Measurements from ENCODE around the gene CAMK4.

The CAMK4 gene

GRCh38 chr5:111507276-111507675 lies 283.1 kb downstream of the CAMK4 start:
- Histone ChIP-seq H3K4me3 (ENCODE audit: low read length in 2 of 2) (no peak overlapping the region), H3K9me3 (ENCODE audit: control insufficient read depth in 2 of 2, low read length in 2 of 2) (no peaks in the 10 kb centered on the region), H3K4me1 (ENCODE audit: control insufficient read depth, insufficient read depth, low read length) (peaks cover 4% of the 10 kb centered on the region), H3K36me3 (ENCODE audit: control insufficient read depth in 2 of 2, insufficient read depth in 2 of 2, low read length in 2 of 2) (no peaks in the 10 kb centered on the region), H3K9ac (ENCODE audit: low read length in 2 of 2) (no peak overlapping the region), H3K27ac (ENCODE audit: low read length) (no peak overlapping the region), H3K27me3 (ENCODE audit: control insufficient read depth in 1 of 2, insufficient read depth in 2 of 2, low read length in 2 of 2) (no peaks in the 10 kb centered on the region)

- Histone ChIP-seq H3K27me3 (ENCODE audit: control insufficient read depth in 1 of 2, insufficient read depth in 2 of 2, low read length in 2 of 2) (no peaks in the 10 kb centered on the region), H3K4me3 (ENCODE audit: low read length in 2 of 2) (no peak overlapping the region), H3K27ac (ENCODE audit: low read length) (no peak overlapping the region), H3K4me1 (ENCODE audit: control insufficient read depth, insufficient read depth, low read length) (peaks cover 4% of the 10 kb centered on the region), H3K9me3 (ENCODE audit: control insufficient read depth in 2 of 2, low read length in 2 of 2) (no peaks in the 10 kb centered on the region), H3K36me3 (ENCODE audit: control insufficient read depth in 2 of 2, insufficient read depth in 2 of 2, low read length in 2 of 2) (no peaks in the 10 kb centered on the region), H3K9ac (ENCODE audit: low read length in 2 of 2) (no peak overlapping the region)
Observed at GRCh38 chr5:111509119-111509518, 284.9 kb downstream of the CAMK4 start.

- H3K9me3 ChIP-seq (ENCODE audit: control insufficient read depth in 2 of 2, low read length in 2 of 2) = no peaks in the 10 kb centered on the region
- peaks cover 4% of the 10 kb centered on the region for H3K4me1 ChIP-seq (ENCODE audit: control insufficient read depth, insufficient read depth, low read length)
- H3K27me3 ChIP-seq (ENCODE audit: control insufficient read depth in 1 of 2, insufficient read depth in 2 of 2, low read length in 2 of 2) = no peaks in the 10 kb centered on the region
- peak overlapping the region in 1 of 2 donors; percentile 82 for H3K9ac ChIP-seq (ENCODE audit: low read length in 2 of 2)
- no peaks in the 10 kb centered on the region for H3K36me3 ChIP-seq (ENCODE audit: control insufficient read depth in 2 of 2, insufficient read depth in 2 of 2, low read length in 2 of 2)
- H3K27ac ChIP-seq (ENCODE audit: low read length) = peak overlapping the region; percentile 53
- peak overlapping the region; percentile 89 to 98 for H3K4me3 ChIP-seq (ENCODE audit: low read length in 2 of 2)
Observed at GRCh38 chr5:111511174-111511830, 287.1 kb downstream of the CAMK4 start.

GRCh38 chr5:111511831-111512374 lies 287.7 kb downstream of the CAMK4 start:
- peak overlapping the region; percentile 89 to 98 for H3K4me3 ChIP-seq (ENCODE audit: low read length in 2 of 2)
- H3K27me3 ChIP-seq (ENCODE audit: control insufficient read depth in 1 of 2, insufficient read depth in 2 of 2, low read length in 2 of 2) = no peaks in the 10 kb centered on the region
- peaks cover 4% of the 10 kb centered on the region for H3K4me1 ChIP-seq (ENCODE audit: control insufficient read depth, insufficient read depth, low read length)
- H3K9ac ChIP-seq (ENCODE audit: low read length in 2 of 2) = peak overlapping the region; percentile 71 to 82
- no peaks in the 10 kb centered on the region for H3K36me3 ChIP-seq (ENCODE audit: control insufficient read depth in 2 of 2, insufficient read depth in 2 of 2, low read length in 2 of 2)
- no peaks in the 10 kb centered on the region for H3K9me3 ChIP-seq (ENCODE audit: control insufficient read depth in 2 of 2, low read length in 2 of 2)
- peak overlapping the region; percentile 53 for H3K27ac ChIP-seq (ENCODE audit: low read length)

- H3K27me3 ChIP-seq (ENCODE audit: control insufficient read depth in 1 of 2, insufficient read depth in 2 of 2, low read length in 2 of 2) = no peaks in the 10 kb centered on the region
- H3K27ac ChIP-seq (ENCODE audit: low read length) = peak within 1 kb of the TSS; percentile 53
- H3K4me1 ChIP-seq (ENCODE audit: control insufficient read depth, insufficient read depth, low read length) = peaks cover 4% of the 10 kb centered on the region
- peak within 1 kb of the TSS; percentile 89 to 98 for H3K4me3 ChIP-seq (ENCODE audit: low read length in 2 of 2)
- no peaks in the 10 kb centered on the region for H3K36me3 ChIP-seq (ENCODE audit: control insufficient read depth in 2 of 2, insufficient read depth in 2 of 2, low read length in 2 of 2)
- no peaks in the 10 kb centered on the region for H3K9me3 ChIP-seq (ENCODE audit: control insufficient read depth in 2 of 2, low read length in 2 of 2)
- peak within 1 kb of the TSS; percentile 72 to 82 for H3K9ac ChIP-seq (ENCODE audit: low read length in 2 of 2)
Observed at GRCh38 chr5:111512375-111513130, 288.4 kb downstream of the CAMK4 start, which contains the start of gene STARD4. STARD4 (minus strand) TSS chr5:111512535; CDS start chr5:111507433, 5,102 bp downstream.

- no peaks in the 10 kb centered on the region for H3K9me3 ChIP-seq (ENCODE audit: control insufficient read depth in 2 of 2, low read length in 2 of 2)
- H3K27ac ChIP-seq (ENCODE audit: low read length) = no peak overlapping the region
Observed at GRCh38 chr5:111513131-111513520, 288.9 kb downstream of the CAMK4 start.

GRCh38 chr5:111514087-111514486 lies 289.9 kb downstream of the CAMK4 start:
- no peaks in the 10 kb centered on the region for H3K27me3 ChIP-seq (ENCODE audit: control insufficient read depth in 1 of 2, insufficient read depth in 2 of 2, low read length in 2 of 2)
- H3K9me3 ChIP-seq (ENCODE audit: control insufficient read depth in 2 of 2, low read length in 2 of 2) = no peaks in the 10 kb centered on the region
- H3K36me3 ChIP-seq (ENCODE audit: control insufficient read depth in 2 of 2, insufficient read depth in 2 of 2, low read length in 2 of 2) = no peaks in the 10 kb centered on the region
- no peak overlapping the region for H3K27ac ChIP-seq (ENCODE audit: low read length)
- H3K4me3 ChIP-seq (ENCODE audit: low read length in 2 of 2) = no peak overlapping the region
- H3K4me1 ChIP-seq (ENCODE audit: control insufficient read depth, insufficient read depth, low read length) = peaks cover 4% of the 10 kb centered on the region
- no peak overlapping the region for H3K9ac ChIP-seq (ENCODE audit: low read length in 2 of 2)

More at GRCh38 chr5:111513131-111513520, 288.9 kb downstream of the CAMK4 start:
- no peaks in the 10 kb centered on the region for H3K27me3 ChIP-seq (ENCODE audit: control insufficient read depth in 1 of 2, insufficient read depth in 2 of 2, low read length in 2 of 2)
- peak overlapping the region; percentile 50 to 72 for H3K9ac ChIP-seq (ENCODE audit: low read length in 2 of 2)
- H3K36me3 ChIP-seq (ENCODE audit: control insufficient read depth in 2 of 2, insufficient read depth in 2 of 2, low read length in 2 of 2) = no peaks in the 10 kb centered on the region
- peak overlapping the region; percentile 89 to 98 for H3K4me3 ChIP-seq (ENCODE audit: low read length in 2 of 2)
- peaks cover 4% of the 10 kb centered on the region for H3K4me1 ChIP-seq (ENCODE audit: control insufficient read depth, insufficient read depth, low read length)

- Histone ChIP-seq H3K4me1 (ENCODE audit: control insufficient read depth, insufficient read depth, low read length) (no peaks in the 10 kb centered on the region), H3K9ac (ENCODE audit: low read length in 2 of 2) (no peak overlapping the region), H3K27me3 (ENCODE audit: control insufficient read depth in 1 of 2, insufficient read depth in 2 of 2, low read length in 2 of 2) (no peaks in the 10 kb centered on the region), H3K9me3 (ENCODE audit: control insufficient read depth in 2 of 2, low read length in 2 of 2) (no peaks in the 10 kb centered on the region), H3K4me3 (ENCODE audit: low read length in 2 of 2) (no peak overlapping the region), H3K36me3 (ENCODE audit: control insufficient read depth in 2 of 2, insufficient read depth in 2 of 2, low read length in 2 of 2) (no peaks in the 10 kb centered on the region), H3K27ac (ENCODE audit: low read length) (no peak overlapping the region)
Observed at GRCh38 chr5:111517853-111518501, 293.8 kb downstream of the CAMK4 start.

- no peak overlapping the region for H3K4me3 ChIP-seq (ENCODE audit: low read length in 2 of 2)
- H3K9me3 ChIP-seq (ENCODE audit: control insufficient read depth in 2 of 2, low read length in 2 of 2) = no peaks in the 10 kb centered on the region
- H3K4me1 ChIP-seq (ENCODE audit: control insufficient read depth, insufficient read depth, low read length) = no peaks in the 10 kb centered on the region
- no peaks in the 10 kb centered on the region for H3K27me3 ChIP-seq (ENCODE audit: control insufficient read depth in 1 of 2, insufficient read depth in 2 of 2, low read length in 2 of 2)
- no peak overlapping the region for H3K27ac ChIP-seq (ENCODE audit: low read length)
- H3K9ac ChIP-seq (ENCODE audit: low read length in 2 of 2) = no peak overlapping the region
- H3K36me3 ChIP-seq (ENCODE audit: control insufficient read depth in 2 of 2, insufficient read depth in 2 of 2, low read length in 2 of 2) = no peaks in the 10 kb centered on the region
Observed at GRCh38 chr5:111518777-111519176, 294.6 kb downstream of the CAMK4 start.

- no peaks in the 10 kb centered on the region for H3K4me1 ChIP-seq (ENCODE audit: control insufficient read depth, insufficient read depth, low read length)
- no peaks in the 10 kb centered on the region for H3K36me3 ChIP-seq (ENCODE audit: control insufficient read depth in 2 of 2, insufficient read depth in 2 of 2, low read length in 2 of 2)
Observed at GRCh38 chr5:111520908-111521307, 296.7 kb downstream of the CAMK4 start.

More at GRCh38 chr5:111520908-111521307, 296.7 kb downstream of the CAMK4 start:
- Histone ChIP-seq H3K9me3 (ENCODE audit: control insufficient read depth in 2 of 2, low read length in 2 of 2) (no peaks in the 10 kb centered on the region), H3K9ac (ENCODE audit: low read length in 2 of 2) (no peak overlapping the region), H3K4me3 (ENCODE audit: low read length in 2 of 2) (no peak overlapping the region), H3K27ac (ENCODE audit: low read length) (no peak overlapping the region), H3K27me3 (ENCODE audit: control insufficient read depth in 1 of 2, insufficient read depth in 2 of 2, low read length in 2 of 2) (no peaks in the 10 kb centered on the region)
